ENCODE data around the gene OR10H5.
"Not testable (repeated sequence)": the region's sequence is repeated elsewhere in the genome, so short reads cannot be mapped to it uniquely, and the experiment has no call there.

OR10H5 gene

GRCh38 chr19:15841875-15842569 is 54.6 kb downstream of the OR10H5 start:
- no peak for FAIRE-seq
- DNase-seq (ENCODE audit: extremely low spot score, insufficient read length, low read depth) = no peak

- no peak for FAIRE-seq
- DNase-seq (ENCODE audit: extremely low spot score, insufficient read length, low read depth) = no peak
These were observed 55.9 kb downstream of the OR10H5 start for GRCh38 chr19:15843203-15843893.

- DNase-seq (ENCODE audit: extremely low spot score, insufficient read length, low read depth); FAIRE-seq: not testable (repeated sequence)
These were observed 56.4 kb downstream of the OR10H5 start for GRCh38 chr19:15843894-15844222.

DNA sequence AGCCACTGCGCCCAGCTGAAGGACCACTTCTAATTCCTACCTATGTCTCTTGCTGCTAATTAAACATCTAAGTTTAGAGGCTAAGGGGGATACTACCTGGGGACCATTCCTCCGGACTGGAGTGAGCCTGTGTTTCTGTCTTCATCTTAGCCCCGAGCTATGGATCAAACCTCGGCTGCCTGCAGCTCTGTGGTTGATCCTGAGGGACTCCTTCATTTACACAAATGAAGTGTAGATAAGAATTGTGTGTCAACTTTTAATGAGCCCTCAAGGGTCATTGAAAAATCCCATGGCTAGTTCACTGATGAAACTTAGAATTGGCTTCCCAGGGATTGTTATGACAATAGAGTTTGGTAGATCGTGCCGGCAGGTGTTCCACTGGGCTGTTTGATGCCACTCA is 59.5 kb downstream of the OR10H5 start:
- DNase-seq (ENCODE audit: extremely low spot score, insufficient read length, low read depth) (no peak), FAIRE-seq (no peak)

- FAIRE-seq = no peak
These were observed 62.9 kb downstream of the OR10H5 start for GRCh38 chr19:15850385-15850784.

More at GRCh38 chr19:15850385-15850784, 62.9 kb downstream of the OR10H5 start:
- DNase-seq (ENCODE audit: extremely low spot score, insufficient read length, low read depth) = no peak
